SK-N-MC (cell line): ENCODE measurements around the gene APLF.

Experiments
- EZH2 ChIP-seq: fragments of 200-600 bp; sonication (generic); IDR thresholded peaks from one replicate; pipeline ENCODE4 v1.6.1; 2017; ENCODE audit warnings: antibody characterized with exemption
- FOXP2 ChIP-seq: optimal IDR thresholded peaks from 2 replicates; pipeline ENCODE3; 2011; ENCODE audit warnings: mild to moderate bottlenecking, moderate library complexity; ENCODE audit not compliant: insufficient read depth; ENCODE audit errors: extremely low read length, control extremely low read depth
- POLR2AphosphoS5 ChIP-seq: IDR thresholded peaks from 2 replicates; pipeline ENCODE4 v1.6.1; 2012; ENCODE audit warnings: mild to moderate bottlenecking, low read depth, low read length, borderline replicate concordance

DNA sequence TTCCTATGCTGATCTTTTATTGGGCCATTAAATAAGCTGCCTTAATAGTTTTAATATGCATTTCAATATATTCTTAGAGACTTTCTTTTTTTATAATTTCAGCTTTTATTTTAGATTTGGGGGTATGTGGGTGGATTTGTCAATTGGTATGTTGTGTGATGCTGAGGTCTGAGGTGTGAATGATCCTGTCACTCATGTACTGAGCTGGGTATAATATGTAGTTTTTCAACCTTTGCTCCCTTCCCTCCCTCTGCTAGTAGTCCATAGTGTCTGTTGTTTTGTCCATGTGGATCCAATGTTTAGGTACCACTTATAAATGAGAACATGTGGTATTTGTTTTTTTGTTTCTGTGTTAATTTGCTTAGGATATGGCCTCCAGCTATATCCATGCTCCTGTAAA, 140.5 kb downstream of the APLF start:
- TF ChIP-seq EZH2 (no peak), POLR2AphosphoS5 (no peak), FOXP2 (no peak)
